GM12801 (cell line): ENCODE results near the gene TP53.

Source experiments
- TF ChIP-seq, protein P1 (sequence below): IDR thresholded peaks from one replicate; pipeline ENCODE4 v1.5.1; 2011; ENCODE audit warnings: control low read depth; ENCODE audit not compliant: insufficient read length; ENCODE audit errors: extremely low read depth

Gene TP53

GRCh38 chr17:7650509-7651096 is 36.7 kb downstream of the TP53 start, which contains the start of gene ATP1B2:
TSS of gene ATP1B2 (plus strand) at chr17:7650926. CDS start at chr17:7651519, 593 bp downstream.
- TF ChIP-seq, protein P1, sequence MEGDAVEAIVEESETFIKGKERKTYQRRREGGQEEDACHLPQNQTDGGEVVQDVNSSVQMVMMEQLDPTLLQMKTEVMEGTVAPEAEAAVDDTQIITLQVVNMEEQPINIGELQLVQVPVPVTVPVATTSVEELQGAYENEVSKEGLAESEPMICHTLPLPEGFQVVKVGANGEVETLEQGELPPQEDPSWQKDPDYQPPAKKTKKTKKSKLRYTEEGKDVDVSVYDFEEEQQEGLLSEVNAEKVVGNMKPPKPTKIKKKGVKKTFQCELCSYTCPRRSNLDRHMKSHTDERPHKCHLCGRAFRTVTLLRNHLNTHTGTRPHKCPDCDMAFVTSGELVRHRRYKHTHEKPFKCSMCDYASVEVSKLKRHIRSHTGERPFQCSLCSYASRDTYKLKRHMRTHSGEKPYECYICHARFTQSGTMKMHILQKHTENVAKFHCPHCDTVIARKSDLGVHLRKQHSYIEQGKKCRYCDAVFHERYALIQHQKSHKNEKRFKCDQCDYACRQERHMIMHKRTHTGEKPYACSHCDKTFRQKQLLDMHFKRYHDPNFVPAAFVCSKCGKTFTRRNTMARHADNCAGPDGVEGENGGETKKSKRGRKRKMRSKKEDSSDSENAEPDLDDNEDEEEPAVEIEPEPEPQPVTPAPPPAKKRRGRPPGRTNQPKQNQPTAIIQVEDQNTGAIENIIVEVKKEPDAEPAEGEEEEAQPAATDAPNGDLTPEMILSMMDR: no peak

- TF ChIP-seq, protein P1: no peak
These were observed 40.3 kb downstream of the TP53 start for GRCh38 chr17:7647018-7647417.

- TF ChIP-seq, protein P1: no peak
These were observed 40.8 kb downstream of the TP53 start for GRCh38 chr17:7646457-7646856.

DNA sequence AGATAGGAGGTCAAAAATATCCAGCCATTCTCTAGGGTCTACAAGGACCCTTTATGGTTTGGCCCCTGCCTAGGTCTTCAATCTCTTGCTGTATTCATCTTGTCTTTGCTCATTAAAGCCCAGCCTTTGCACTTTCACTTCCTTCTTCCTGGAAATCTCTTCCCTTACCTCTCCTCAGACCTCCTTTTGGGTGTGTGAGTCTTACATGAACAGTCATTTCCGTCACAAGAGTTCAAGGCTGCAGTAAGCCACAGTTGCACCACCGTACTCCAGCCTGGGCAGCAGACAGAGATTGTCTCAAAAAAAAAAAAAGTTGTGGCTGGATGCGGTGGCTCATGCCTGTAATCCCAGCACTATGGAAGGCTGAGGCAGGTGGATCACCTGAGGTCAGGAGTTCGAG is 42.5 kb downstream of the TP53 start:
- TF ChIP-seq, protein P1: no peak

- TF ChIP-seq, protein P1: no peak
These were observed 46.5 kb downstream of the TP53 start for GRCh38 chr17:7640783-7641182.

- TF ChIP-seq, protein P1: no peak
These were observed 51.1 kb downstream of the TP53 start for GRCh38 chr17:7636163-7636562.

DNA sequence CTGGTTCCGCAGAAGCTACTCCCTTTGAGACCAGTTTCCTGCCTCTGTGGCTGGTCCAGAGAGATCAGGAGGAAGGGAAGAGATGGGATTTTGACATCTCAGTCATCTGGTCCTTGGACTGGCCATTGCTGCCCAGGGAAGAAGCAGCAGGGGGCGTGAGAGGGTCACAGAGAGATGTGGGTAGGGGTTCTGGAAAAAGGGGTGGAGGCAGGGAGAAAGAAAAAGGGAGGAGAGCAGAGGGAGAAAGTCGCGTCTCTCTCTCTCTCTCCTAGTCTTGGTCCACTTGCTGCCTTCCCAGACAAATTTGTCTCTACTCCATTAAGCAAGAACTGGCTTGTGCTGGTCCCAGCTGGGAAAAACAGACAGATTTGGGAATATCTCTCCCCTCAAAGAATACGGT is 52.9 kb downstream of the TP53 start:
- TF ChIP-seq, protein P1: no peak
